H1 (cell line): Measurements from ENCODE around the gene TMED9. TPM values are rescaled to one million over a fixed set of nuclear protein-coding genes. Genes with fewer than 3 reads are reported as not detected.

Experiments
- CTCF ChIP-seq, 3 experiments: IDR thresholded peaks; 1 replicate in 2 of 3; 2 replicates in 1 of 3; pipeline versions ENCODE4 v1.5.1 to v1.6.1; 2011; ENCODE audit warnings: low read length in 3 of 3, mild to moderate bottlenecking in 3 of 3, inconsistent platforms in 2 of 3, low read depth in 1 of 3, moderate library complexity in 1 of 3; ENCODE audit not compliant: insufficient read depth in 1 of 3; ENCODE audit errors: control extremely low read depth in 1 of 3
- E2F6 ChIP-seq: IDR thresholded peaks from 2 replicates; pipeline ENCODE4 v1.6.1; 2012; ENCODE audit warnings: inconsistent platforms
- EGR1 ChIP-seq: IDR thresholded peaks from 2 replicates; pipeline ENCODE4 v1.6.1; 2011; ENCODE audit warnings: low read depth, low read length, borderline replicate concordance
- NRF1 ChIP-seq: IDR thresholded peaks from 2 replicates; pipeline ENCODE4 v1.6.1; 2011; ENCODE audit warnings: mild to moderate bottlenecking, low read depth, low read length, improper control_type of control experiment
- RXRA ChIP-seq: IDR thresholded peaks from 2 replicates; pipeline ENCODE4 v1.6.1; 2011; ENCODE audit warnings: low read depth, mild to moderate bottlenecking, low read length, moderate library complexity; ENCODE audit not compliant: insufficient read depth
- SUZ12 ChIP-seq: fragments of 200-600 bp; sonication (generic); IDR thresholded peaks from 2 replicates; pipeline ENCODE4 v1.6.1; 2012; ENCODE audit warnings: mild to moderate bottlenecking, inconsistent platforms, low read length, moderate library complexity, mixed read lengths
- polyA plus RNA-seq, 7 experiments: library from polyadenylated mRNA; depleted of rRNA in 3 of 7; stranded (reverse) in 5 of 7; unstranded in 2 of 7; fragments of >200 nt in 5 of 7; fragments of 200-250 nt in 2 of 7; gene quantifications; 1 replicate in 5 of 7; 2 replicates in 1 of 7; 4 replicates in 1 of 7; pipeline versions ENCODE4 v1.2.1 to v1.2.3, GENCODE V29; 2011 to 2013; ENCODE audit warnings: missing spikeins in 2 of 7, mixed read lengths in 2 of 7
- total RNA-seq: library from RNA; stranded (reverse); fragmentation: NEBNext Ultra II Directional; extraction: Animal tissue kit (Norgen Biotek cat#: 25700); gene quantifications from 2 replicates; pipeline ENCODE4 v1.2.1, GENCODE V29; 2021

The TMED9 gene
- total and polyA plus RNA-seq, 2 of the 8 experiments (the other 6 are each of a cell fraction or from before 2014, with no cell fraction given) = 130 to 160 TPM

GRCh38 chr5:177592010-177592834 lies at the start of gene TMED9 (continued):
- TF ChIP-seq E2F6 (no peak), CTCF (IDR thresholded peaks at IDR 0.05; ENCODE audit: control extremely low read depth in 1 of 3, insufficient read depth in 1 of 3, low read depth in 1 of 3, low read length in 3 of 3) (no peak), SUZ12 (no peak), EGR1 (peak; percentile 70; the same call in 1 of the 2 replicates), NRF1 (peak; percentile 91), RXRA (no peak)
